Mononuclear cell (primary cell): ENCODE measurements around the gene PAFAH2. TPM values are rescaled to one million over a fixed set of nuclear protein-coding genes. Genes with fewer than 3 reads are reported as not detected.

ENCODE experiments used
- H3K27me3 ChIP-seq: 2 replicates; pipeline ENCODE4 v1.6.0; 2011; ENCODE audit warnings: low read length, control low read depth; ENCODE audit not compliant: insufficient read depth
- H3K4me1 ChIP-seq: 2 replicates; pipeline ENCODE4 v1.5.1; 2011; ENCODE audit warnings: mild to moderate bottlenecking, low read length, control low read depth; ENCODE audit not compliant: insufficient read depth
- H3K4me3 ChIP-seq: 2 replicates; pipeline ENCODE4 v1.5.1; 2011; ENCODE audit warnings: mild to moderate bottlenecking, low read length, moderate library complexity
- H3K9me3 ChIP-seq: 2 replicates; pipeline ENCODE4 v1.5.1; 2011; ENCODE audit warnings: low read depth, mild to moderate bottlenecking, control low read depth, low read length
- total RNA-seq: library from RNA; depleted of rRNA; stranded (reverse); fragments of >200 nt; gene quantifications from one replicate; pipeline ENCODE4 v1.2.3, GENCODE V29; 2012

Gene PAFAH2
- 5.8 TPM for total RNA-seq

DNA sequence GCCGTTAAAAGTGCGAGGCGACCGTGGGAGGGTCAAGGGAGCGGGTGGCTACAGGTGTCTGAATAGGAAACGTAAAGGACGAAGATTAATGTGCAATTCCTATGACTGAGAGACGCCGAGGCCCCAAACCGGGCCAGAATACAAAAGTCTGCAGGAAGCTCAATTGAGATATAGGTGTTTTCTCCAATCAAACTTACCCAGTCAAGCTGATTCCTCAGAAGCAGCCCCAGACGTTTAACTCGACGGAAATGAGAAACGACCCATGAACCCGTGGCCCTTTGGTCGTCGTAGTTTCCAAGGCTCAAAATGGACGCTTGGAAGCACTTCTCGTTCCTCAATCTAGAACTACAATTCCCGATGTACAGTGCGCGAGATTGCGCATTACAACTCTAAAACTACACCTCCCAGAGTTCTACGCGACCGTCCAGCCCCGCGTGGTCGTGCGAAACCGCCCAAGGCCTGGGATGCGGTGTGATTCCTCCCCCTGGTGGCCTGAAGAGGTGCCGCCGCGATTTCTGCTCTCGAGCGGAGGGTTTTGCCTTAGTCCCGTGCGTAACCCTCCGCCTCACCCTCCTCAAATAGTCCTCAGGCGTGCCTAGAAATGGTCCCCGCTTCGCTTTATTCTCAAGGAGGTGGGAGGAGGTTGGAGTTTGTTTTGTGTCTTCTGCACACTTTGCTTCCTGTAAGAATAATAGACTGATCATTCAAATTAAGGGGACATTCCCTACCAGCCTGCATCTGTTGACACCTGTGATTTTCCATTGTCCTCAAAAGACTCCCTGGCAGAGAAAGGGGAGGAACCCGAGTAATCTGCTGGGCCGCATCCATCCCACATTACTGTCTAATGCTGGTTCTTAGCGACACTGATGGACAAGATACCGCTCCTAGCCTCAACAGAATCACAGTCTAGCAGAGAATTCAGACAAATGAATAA, at the start of gene PAFAH2:
PAFAH2 (minus strand) TSS at position 236 of the 934 bp plus-strand sequence. CDS start 7,247 bp downstream, outside the sequence.
- H3K9me3 ChIP-seq = no peaks in the 10 kb centered on the region
- H3K27me3 ChIP-seq = no peaks in the 10 kb centered on the region
- H3K4me3 ChIP-seq = peak within 1 kb of the TSS; percentile 63
- peaks cover 26% of the 10 kb centered on the region for H3K4me1 ChIP-seq

- peaks cover 42% of the 10 kb centered on the region for H3K27me3 ChIP-seq
- no peaks in the 10 kb centered on the region for H3K4me1 ChIP-seq
- no peaks in the 10 kb centered on the region for H3K9me3 ChIP-seq
- H3K4me3 ChIP-seq = no peak overlapping the region
These were observed 49.5 kb upstream of the PAFAH2 start for GRCh38 chr1:26047278-26047874.

- Histone ChIP-seq H3K4me1 (no peaks in the 10 kb centered on the region), H3K27me3 (peaks cover 42% of the 10 kb centered on the region), H3K4me3 (no peak overlapping the region), H3K9me3 (no peaks in the 10 kb centered on the region)
These were observed 48.6 kb upstream of the PAFAH2 start for GRCh38 chr1:26046246-26047095.

DNA sequence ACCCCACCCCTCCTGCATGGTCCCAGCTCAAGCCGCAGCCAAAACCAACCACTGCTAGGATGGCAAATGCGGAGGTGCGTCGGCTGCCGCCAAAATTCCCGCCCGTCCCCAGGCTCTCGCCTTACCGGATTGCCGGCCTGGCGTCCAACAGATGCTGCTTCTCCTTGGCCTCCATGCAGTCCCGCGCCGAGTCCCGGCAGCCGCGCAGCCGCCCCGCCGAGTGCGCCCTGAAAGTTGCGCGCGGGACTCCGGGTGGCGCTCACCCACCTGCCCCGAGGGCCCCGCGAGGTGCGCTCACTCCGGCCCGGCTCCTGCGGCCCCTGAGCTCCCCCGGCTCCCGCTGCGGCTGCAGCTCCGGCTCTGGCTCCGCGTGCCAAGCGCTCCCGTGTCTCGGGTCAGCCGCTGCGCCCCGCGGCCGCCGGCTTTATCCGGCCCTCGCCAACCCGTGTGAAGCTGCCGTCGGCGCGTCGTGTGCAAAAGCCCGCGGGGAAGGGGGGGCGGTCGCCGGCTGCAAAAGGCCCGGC, 47.9 kb upstream of the PAFAH2 start, which contains the start of gene SLC30A2:
SLC30A2 (minus strand) TSS at position 397 of the 524 bp plus-strand sequence; CDS start at position 175, 222 bp downstream.
- peaks cover 42% of the 10 kb centered on the region for H3K27me3 ChIP-seq
- H3K4me3 ChIP-seq = no peak within 1 kb of the TSS
- H3K9me3 ChIP-seq = no peaks in the 10 kb centered on the region
- no peaks in the 10 kb centered on the region for H3K4me1 ChIP-seq

GRCh38 chr1:26044971-26045721, 47.3 kb upstream of the PAFAH2 start:
- Histone ChIP-seq H3K27me3 (peaks cover 42% of the 10 kb centered on the region), H3K4me1 (no peaks in the 10 kb centered on the region), H3K9me3 (no peaks in the 10 kb centered on the region), H3K4me3 (no peak overlapping the region)

DNA sequence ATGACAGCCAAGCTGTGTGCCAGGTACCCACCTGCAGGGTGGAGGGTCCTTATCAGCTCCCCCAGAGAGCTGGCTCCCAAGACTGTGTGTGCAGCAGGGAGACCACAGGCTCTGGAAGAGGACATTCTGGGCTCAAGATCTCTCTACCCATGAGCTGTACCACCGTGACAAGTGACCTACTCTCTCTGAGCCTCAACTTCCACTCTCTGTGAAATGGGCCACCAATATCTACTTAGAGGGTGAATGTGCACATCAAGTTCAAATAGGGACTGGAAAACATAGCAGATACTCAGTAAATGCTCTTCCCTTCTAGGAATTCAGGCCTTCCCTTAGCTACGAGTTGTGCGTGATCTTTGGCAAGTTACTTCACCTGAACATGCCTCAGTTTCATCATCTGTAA, 46.6 kb upstream of the PAFAH2 start:
- H3K4me1 ChIP-seq = no peaks in the 10 kb centered on the region
- no peaks in the 10 kb centered on the region for H3K9me3 ChIP-seq
- no peak overlapping the region for H3K4me3 ChIP-seq
- peaks cover 40% of the 10 kb centered on the region for H3K27me3 ChIP-seq

DNA sequence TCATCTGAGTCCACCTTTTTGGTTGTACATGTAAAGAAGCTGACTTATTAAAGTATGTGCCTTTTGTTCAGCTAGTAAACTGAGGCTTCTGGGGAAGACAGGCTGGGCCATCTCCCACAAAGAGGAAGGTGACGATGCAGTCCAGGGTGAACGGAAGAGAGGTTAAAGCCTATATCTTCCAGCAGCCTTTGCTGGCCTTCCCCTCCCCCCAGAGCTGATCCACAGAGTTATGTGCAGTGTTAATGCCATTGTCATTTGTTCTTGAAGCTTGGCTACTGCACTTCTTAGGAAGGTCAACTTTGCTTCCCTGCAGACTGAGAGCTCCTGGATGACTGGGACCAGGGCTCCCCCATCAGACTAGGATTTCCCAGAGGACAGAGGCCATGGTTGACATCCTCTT, 45.9 kb upstream of the PAFAH2 start:
- peaks cover 40% of the 10 kb centered on the region for H3K27me3 ChIP-seq

GRCh38 chr1:26041978-26042377, 44.1 kb upstream of the PAFAH2 start:
- peaks cover 25% of the 10 kb centered on the region for H3K27me3 ChIP-seq
- H3K4me3 ChIP-seq = no peak overlapping the region
- no peaks in the 10 kb centered on the region for H3K4me1 ChIP-seq
- no peaks in the 10 kb centered on the region for H3K9me3 ChIP-seq

More for the DNA sequence above, 45.9 kb upstream of the PAFAH2 start:
- Histone ChIP-seq H3K9me3 (no peaks in the 10 kb centered on the region), H3K4me3 (no peak overlapping the region), H3K4me1 (no peaks in the 10 kb centered on the region)

- Histone ChIP-seq H3K4me3 (no peak overlapping the region), H3K9me3 (no peaks in the 10 kb centered on the region), H3K4me1 (peaks cover under 1% of the 10 kb centered on the region), H3K27me3 (peaks cover 19% of the 10 kb centered on the region)
These were observed 43.5 kb upstream of the PAFAH2 start for GRCh38 chr1:26041401-26041800.

- no peak overlapping the region for H3K4me3 ChIP-seq
- no peaks in the 10 kb centered on the region for H3K9me3 ChIP-seq
- H3K4me1 ChIP-seq = peaks cover 11% of the 10 kb centered on the region
- H3K27me3 ChIP-seq = peaks cover 1% of the 10 kb centered on the region
These were observed 41.0 kb upstream of the PAFAH2 start for GRCh38 chr1:26038904-26039303.

- H3K9me3 ChIP-seq = no peaks in the 10 kb centered on the region
- no peaks in the 10 kb centered on the region for H3K27me3 ChIP-seq
- peaks cover 11% of the 10 kb centered on the region for H3K4me1 ChIP-seq
- H3K4me3 ChIP-seq = no peak overlapping the region
These were observed 40.6 kb upstream of the PAFAH2 start for GRCh38 chr1:26038477-26038876.

GRCh38 chr1:26037904-26038303, 40.0 kb upstream of the PAFAH2 start:
- peaks cover 11% of the 10 kb centered on the region for H3K4me1 ChIP-seq
- no peak overlapping the region for H3K4me3 ChIP-seq
- H3K27me3 ChIP-seq = no peaks in the 10 kb centered on the region
- no peaks in the 10 kb centered on the region for H3K9me3 ChIP-seq

GRCh38 chr1:26036756-26037281, 39.0 kb upstream of the PAFAH2 start:
- Histone ChIP-seq H3K9me3 (no peaks in the 10 kb centered on the region), H3K27me3 (no peaks in the 10 kb centered on the region), H3K4me3 (no peak overlapping the region), H3K4me1 (peaks cover 11% of the 10 kb centered on the region)
